Esophagus (tissue), 2 donors: ENCODE data around the gene INPP5E. TPM values are rescaled to one million over a fixed set of nuclear protein-coding genes. Genes with fewer than 3 reads are reported as not detected.

Experiments used
- H3K27ac ChIP-seq, 2 donors: one replicate each; pipeline ENCODE4 v1.5.1; 2013; ENCODE audit warnings: low read depth in 2 of 2, mild to moderate bottlenecking in 2 of 2, inconsistent platforms in 1 of 2, low read length in 1 of 2, moderate library complexity in 1 of 2
- H3K27me3 ChIP-seq, 2 donors: one replicate each; pipeline ENCODE4 v1.6.1; 2013; ENCODE audit warnings: low read length in 2 of 2, control low read depth in 1 of 2, mild to moderate bottlenecking in 1 of 2; ENCODE audit not compliant: insufficient read depth in 2 of 2, control insufficient read depth in 1 of 2
- H3K36me3 ChIP-seq, 2 donors: one replicate each; pipeline ENCODE4 v1.6.1; 2013; ENCODE audit warnings: low read length in 1 of 2; ENCODE audit not compliant: control insufficient read depth in 2 of 2, insufficient read depth in 2 of 2
- H3K4me1 ChIP-seq, 2 donors: one replicate each; pipeline ENCODE4 v1.6.1; 2013; ENCODE audit warnings: low read length in 1 of 2; ENCODE audit not compliant: control insufficient read depth in 2 of 2, insufficient read depth in 2 of 2
- H3K4me3 ChIP-seq, 2 donors: one replicate each; pipeline ENCODE4 v1.5.1; 2013; ENCODE audit warnings: low read length in 2 of 2, mild to moderate bottlenecking in 2 of 2, low read depth in 1 of 2, moderate library complexity in 1 of 2
- H3K9me3 ChIP-seq, 2 donors: one replicate each; pipeline ENCODE4 v1.6.1; 2013; ENCODE audit warnings: mild to moderate bottlenecking in 2 of 2, low read depth in 1 of 2, low read length in 1 of 2, moderate library complexity in 1 of 2; ENCODE audit not compliant: control insufficient read depth in 2 of 2, insufficient read depth in 1 of 2
- WGBS, 2 donors: extraction: QIAGEN DNeasy Blood & Tissue Kit; methylation state at CpG; one replicate each; pipeline ENCODE4 v1.1.7; 2013; 5-methylcytosine and 5-hydroxymethylcytosine counted together
- polyA plus RNA-seq, 2 donors: library from polyadenylated mRNA; stranded (reverse); fragments of 200-250 nt; gene quantifications; one replicate each; pipeline ENCODE4 v1.2.3, GENCODE V29; 2013
- donor health status: healthy with polysubstance abuse.
- donor health status: Bipolar disorder and iron deficiency.

Gene INPP5E
- polyA plus RNA-seq, result 10 to 100 TPM in 1 of 2 donors, 1 to 10 TPM in 1; 6.2 to 10.5 TPM

- H3K9me3 ChIP-seq, result no peaks in the 10 kb centered on the region
- H3K27ac ChIP-seq, result peak within 1 kb of the TSS; percentile 44 to 77
- 4% methylated on average over 83 to 90 of the region's 90 CpGs for WGBS, 2 donors
- peaks cover 0 to 17% of the 10 kb centered on the region in 2 donors for H3K4me1 ChIP-seq
- peak within 1 kb of the TSS; percentile 76 to 91 for H3K4me3 ChIP-seq
- H3K27me3 ChIP-seq, result no peaks in the 10 kb centered on the region
- H3K36me3 ChIP-seq, result peaks cover 19 to 39% of the 10 kb centered on the region in 2 donors
Observed at GRCh38 chr9:136439481-136440408, at the start of gene INPP5E. TSS of gene INPP5E (minus strand) at chr9:136439845. CDS start at chr9:136439419, 426 bp downstream.

GRCh38 chr9:136488247-136489214 lies 48.9 kb upstream of the INPP5E start:
- Histone ChIP-seq H3K27me3 (no peaks in the 10 kb centered on the region), H3K4me3 (no peak overlapping the region), H3K9me3 (no peaks in the 10 kb centered on the region), H3K27ac (no peak overlapping the region), H3K36me3 (no peaks in the 10 kb centered on the region), H3K4me1 (peaks cover 11 to 13% of the 10 kb centered on the region in 2 donors)
- 18 to 19% methylated on average over 22 of the region's 22 CpGs for WGBS, 2 donors

- peaks cover 11 to 13% of the 10 kb centered on the region in 2 donors for H3K4me1 ChIP-seq
- H3K9me3 ChIP-seq, result no peaks in the 10 kb centered on the region
- H3K27me3 ChIP-seq, result no peaks in the 10 kb centered on the region
- WGBS, 2 donors, result 85 to 90% methylated on average over 7 of the region's 7 CpGs
- H3K36me3 ChIP-seq, result no peaks in the 10 kb centered on the region
- H3K4me3 ChIP-seq, result no peak overlapping the region
- H3K27ac ChIP-seq, result no peak overlapping the region
Observed at GRCh38 chr9:136487672-136488071, 48.0 kb upstream of the INPP5E start.

GRCh38 chr9:136486823-136487620 lies 47.4 kb upstream of the INPP5E start:
- H3K36me3 ChIP-seq, result no peaks in the 10 kb centered on the region
- no peaks in the 10 kb centered on the region for H3K27me3 ChIP-seq
- no peaks in the 10 kb centered on the region for H3K9me3 ChIP-seq
- 89 to 91% methylated on average over 18 of the region's 18 CpGs for WGBS, 2 donors
- H3K27ac ChIP-seq, result no peak overlapping the region
- no peak overlapping the region for H3K4me3 ChIP-seq
- peaks cover 11 to 13% of the 10 kb centered on the region in 2 donors for H3K4me1 ChIP-seq

GRCh38 chr9:136486131-136486530 lies 46.5 kb upstream of the INPP5E start:
- no peaks in the 10 kb centered on the region for H3K36me3 ChIP-seq
- peaks cover 11 to 16% of the 10 kb centered on the region in 2 donors for H3K4me1 ChIP-seq
- H3K4me3 ChIP-seq, result no peak overlapping the region
- no peaks in the 10 kb centered on the region for H3K27me3 ChIP-seq
- H3K9me3 ChIP-seq, result no peaks in the 10 kb centered on the region
- WGBS, 2 donors, result 92 to 95% methylated on average over 7 of the region's 7 CpGs
- H3K27ac ChIP-seq, result no peak overlapping the region

GRCh38 chr9:136485049-136486045 lies 45.7 kb upstream of the INPP5E start:
- 39 to 41% methylated on average over 21 of the region's 21 CpGs for WGBS, 2 donors
- H3K27ac ChIP-seq, result peak overlapping the region in 1 of 2 donors; percentile 98
- H3K4me3 ChIP-seq, result no peak overlapping the region
- H3K9me3 ChIP-seq, result no peaks in the 10 kb centered on the region
- H3K27me3 ChIP-seq, result no peaks in the 10 kb centered on the region
- no peaks in the 10 kb centered on the region for H3K36me3 ChIP-seq
- H3K4me1 ChIP-seq, result peaks cover 11 to 16% of the 10 kb centered on the region in 2 donors

- H3K4me3 ChIP-seq, result peak overlapping the region; percentile 54 to 64
- H3K4me1 ChIP-seq, result peaks cover 11 to 16% of the 10 kb centered on the region in 2 donors
- no peaks in the 10 kb centered on the region for H3K9me3 ChIP-seq
- 21 to 24% methylated on average over 57 to 59 of the region's 59 CpGs for WGBS, 2 donors
- peak overlapping the region; percentile 98 for H3K27ac ChIP-seq
- H3K36me3 ChIP-seq, result no peaks in the 10 kb centered on the region
- no peaks in the 10 kb centered on the region for H3K27me3 ChIP-seq
Observed at GRCh38 chr9:136484153-136485048, 44.8 kb upstream of the INPP5E start.
